ENCODE data around the gene ENG. TPM values are rescaled to one million over a fixed set of nuclear protein-coding genes. Genes with fewer than 3 reads are reported as not detected.

Gene ENG
- total RNA-seq, 1 experiment from 2014 or later: 0.18 TPM

DNA sequence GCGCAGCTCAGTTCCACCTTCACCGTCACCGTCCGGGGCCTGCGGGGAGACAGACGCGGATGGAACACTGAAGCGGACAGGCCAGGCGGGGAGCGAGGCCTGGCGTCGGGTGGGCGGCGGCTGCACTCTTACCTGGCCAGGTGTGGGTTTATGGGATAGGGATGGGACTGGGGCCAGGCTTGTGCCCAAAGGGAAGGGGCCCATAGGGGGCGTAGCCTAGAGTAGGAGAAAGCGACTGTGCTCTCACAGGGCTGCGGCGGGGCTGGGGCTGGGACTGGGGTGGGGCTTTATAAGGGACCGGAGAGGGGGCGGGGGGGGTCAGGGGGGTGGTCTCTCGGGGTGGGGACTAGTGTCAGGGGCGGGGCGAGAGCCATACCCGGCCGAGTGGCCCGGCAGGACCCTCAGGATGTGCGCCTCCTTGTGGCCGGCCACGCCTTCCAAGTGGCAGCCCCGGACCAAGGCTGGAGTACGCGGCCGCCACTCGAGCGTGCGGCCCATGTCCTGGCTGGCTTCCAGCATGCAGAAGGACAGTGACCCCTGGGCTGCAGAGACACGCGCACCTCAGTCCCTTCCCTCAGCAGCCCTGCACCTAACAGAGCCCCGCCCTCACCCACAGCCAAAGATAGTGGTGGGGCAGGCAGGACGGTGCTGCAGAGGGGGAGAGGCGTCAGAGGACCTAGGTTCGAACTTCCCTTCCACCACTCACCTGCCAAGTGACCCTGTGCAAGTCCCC, 29.0 kb downstream of the ENG start:
- TF ChIP-seq, protein P1, sequence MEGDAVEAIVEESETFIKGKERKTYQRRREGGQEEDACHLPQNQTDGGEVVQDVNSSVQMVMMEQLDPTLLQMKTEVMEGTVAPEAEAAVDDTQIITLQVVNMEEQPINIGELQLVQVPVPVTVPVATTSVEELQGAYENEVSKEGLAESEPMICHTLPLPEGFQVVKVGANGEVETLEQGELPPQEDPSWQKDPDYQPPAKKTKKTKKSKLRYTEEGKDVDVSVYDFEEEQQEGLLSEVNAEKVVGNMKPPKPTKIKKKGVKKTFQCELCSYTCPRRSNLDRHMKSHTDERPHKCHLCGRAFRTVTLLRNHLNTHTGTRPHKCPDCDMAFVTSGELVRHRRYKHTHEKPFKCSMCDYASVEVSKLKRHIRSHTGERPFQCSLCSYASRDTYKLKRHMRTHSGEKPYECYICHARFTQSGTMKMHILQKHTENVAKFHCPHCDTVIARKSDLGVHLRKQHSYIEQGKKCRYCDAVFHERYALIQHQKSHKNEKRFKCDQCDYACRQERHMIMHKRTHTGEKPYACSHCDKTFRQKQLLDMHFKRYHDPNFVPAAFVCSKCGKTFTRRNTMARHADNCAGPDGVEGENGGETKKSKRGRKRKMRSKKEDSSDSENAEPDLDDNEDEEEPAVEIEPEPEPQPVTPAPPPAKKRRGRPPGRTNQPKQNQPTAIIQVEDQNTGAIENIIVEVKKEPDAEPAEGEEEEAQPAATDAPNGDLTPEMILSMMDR (IDR thresholded peaks at IDR 0.05; ENCODE audit: insufficient read depth in 1 of 2, low read depth in 1 of 2, low read length in 1 of 2, severe bottlenecking in 1 of 2, unreplicated experiment in 1 of 2): no peak
- Histone ChIP-seq H3K9me3 (no peaks in the 10 kb centered on the region), H3K27me3 (replicated peaks; ENCODE audit: control insufficient read depth, insufficient read depth, low read length) (no peaks in the 10 kb centered on the region), H3K4me3 (ENCODE audit: low read depth, low read length) (no peak overlapping the region), H3K36me3 (ENCODE audit: control insufficient read depth, insufficient read depth, low read length) (no peaks in the 10 kb centered on the region), H3K4me1 (no peaks in the 10 kb centered on the region)
- no peaks in the 10 kb centered on the region for H3K9me3 Mint-ChIP-seq (ENCODE audit: unreplicated experiment)
- H3K4me1 Mint-ChIP-seq (ENCODE audit: low read depth, unreplicated experiment): peaks cover 10% of the 10 kb centered on the region
- peak in 1 of 2 experiments; percentile 34 for DNase-seq
- POLR2A ChIA-PET: no interaction called here
- CTCF ChIA-PET: interaction anchor here (0.6 kb wide), 2 partner anchors 33 to 394 kb away, joined by 3 to 6 read pairs; no protein-coding TSS in a partner anchor
- no TSS peak for BruUV-seq (replicated peaks)
- intact Hi-C loops (cut with micrococcal nuclease; ENCODE audit: unreplicated experiment): no loop called here
- H3K27me3 Mint-ChIP-seq (ENCODE audit: insufficient read depth, unreplicated experiment): no peaks in the 10 kb centered on the region
- H3K27ac Mint-ChIP-seq (ENCODE audit: unreplicated experiment): no peak overlapping the region
- peaks cover 10% of the 10 kb centered on the region for H3K36me3 Mint-ChIP-seq (ENCODE audit: insufficient read depth, unreplicated experiment)
- H3K4me3 Mint-ChIP-seq (ENCODE audit: unreplicated experiment): no peak overlapping the region

DNA sequence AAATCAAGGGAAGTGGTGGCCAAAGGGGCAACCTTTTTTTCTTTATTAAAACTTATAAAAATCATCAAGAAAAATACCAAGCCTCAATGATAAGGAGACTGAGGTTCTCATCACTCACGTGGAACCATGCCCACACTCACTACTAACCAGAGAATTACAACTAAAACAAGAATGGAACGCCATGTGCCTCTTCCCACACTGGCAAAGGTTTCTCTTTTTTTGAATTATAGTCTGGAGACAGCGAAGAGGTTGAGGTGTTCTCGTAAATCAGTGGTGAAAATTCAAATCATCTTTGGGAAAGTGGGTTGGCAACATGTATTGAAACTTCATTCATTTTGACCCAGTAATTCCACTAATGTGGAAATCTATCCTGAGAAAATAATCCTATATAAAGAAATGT, 32.4 kb downstream of the ENG start:
- no peak for DNase-seq
- no peak overlapping the region for H3K27ac Mint-ChIP-seq (ENCODE audit: unreplicated experiment)
- no peaks in the 10 kb centered on the region for H3K27me3 Mint-ChIP-seq (ENCODE audit: insufficient read depth, unreplicated experiment)
- no peaks in the 10 kb centered on the region for H3K9me3 Mint-ChIP-seq (ENCODE audit: unreplicated experiment)
- POLR2A ChIA-PET: no interaction called here
- Histone ChIP-seq H3K4me1 (no peaks in the 10 kb centered on the region), H3K4me3 (ENCODE audit: low read depth, low read length) (no peak overlapping the region), H3K36me3 (ENCODE audit: control insufficient read depth, insufficient read depth, low read length) (no peaks in the 10 kb centered on the region), H3K9me3 (no peaks in the 10 kb centered on the region), H3K27me3 (replicated peaks; ENCODE audit: control insufficient read depth, insufficient read depth, low read length) (no peaks in the 10 kb centered on the region)
- TF ChIP-seq, protein P1 (IDR thresholded peaks at IDR 0.05; ENCODE audit: insufficient read depth in 1 of 2, low read depth in 1 of 2, low read length in 1 of 2, severe bottlenecking in 1 of 2, unreplicated experiment in 1 of 2): no peak
- intact Hi-C loops (cut with micrococcal nuclease; ENCODE audit: unreplicated experiment): no loop called here
- no TSS peak for BruUV-seq (replicated peaks)
- CTCF ChIA-PET: no interaction called here
- no peaks in the 10 kb centered on the region for H3K36me3 Mint-ChIP-seq (ENCODE audit: insufficient read depth, unreplicated experiment)
- no peaks in the 10 kb centered on the region for H3K4me1 Mint-ChIP-seq (ENCODE audit: low read depth, unreplicated experiment)
- no peak overlapping the region for H3K4me3 Mint-ChIP-seq (ENCODE audit: unreplicated experiment)

DNA sequence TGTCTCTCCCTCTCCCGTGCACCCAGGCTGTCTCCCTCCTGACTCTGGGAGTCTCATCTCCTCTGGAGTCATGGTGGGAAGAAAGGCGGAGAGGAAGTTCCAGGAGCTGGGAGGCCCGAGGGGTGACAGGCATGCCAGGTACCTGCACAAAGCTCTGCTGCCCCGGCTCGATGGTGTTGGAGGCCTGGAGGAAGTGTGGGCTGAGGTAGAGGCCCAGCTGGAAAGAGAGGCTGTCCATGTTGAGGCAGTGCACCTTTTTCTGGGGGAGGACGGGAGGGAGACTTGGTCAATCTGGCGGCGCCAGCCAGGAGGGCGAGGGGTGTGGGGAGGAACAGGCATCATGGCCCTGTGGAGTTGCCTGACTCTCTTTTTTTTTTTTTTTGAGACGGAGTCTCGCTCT, 35.9 kb downstream of the ENG start:
- no peak overlapping the region for H3K4me3 ChIP-seq (ENCODE audit: low read depth, low read length)
- no peaks in the 10 kb centered on the region for H3K27me3 ChIP-seq (replicated peaks; ENCODE audit: control insufficient read depth, insufficient read depth, low read length)
- ChIA-PET POLR2A (interaction anchor here (0.6 kb wide), 1 partner anchor 26 kb away, joined by 4 read pairs; no protein-coding TSS in a partner anchor), CTCF (interaction anchor here (0.5 to 0.6 kb wide), 2 partner anchors 464 to 931 kb away, joined by 3 to 7 read pairs; no protein-coding TSS in a partner anchor)
- H3K9me3 Mint-ChIP-seq (ENCODE audit: unreplicated experiment): no peaks in the 10 kb centered on the region
- H3K4me1 ChIP-seq: no peaks in the 10 kb centered on the region
- no peaks in the 10 kb centered on the region for H3K9me3 ChIP-seq
- H3K27me3 Mint-ChIP-seq (ENCODE audit: insufficient read depth, unreplicated experiment): no peaks in the 10 kb centered on the region
- no peaks in the 10 kb centered on the region for H3K36me3 ChIP-seq (ENCODE audit: control insufficient read depth, insufficient read depth, low read length)
- peaks cover 6% of the 10 kb centered on the region for H3K36me3 Mint-ChIP-seq (ENCODE audit: insufficient read depth, unreplicated experiment)
- no peak overlapping the region for H3K4me3 Mint-ChIP-seq (ENCODE audit: unreplicated experiment)
- no peak for DNase-seq
- no TSS peak for BruUV-seq (replicated peaks)
- H3K4me1 Mint-ChIP-seq (ENCODE audit: low read depth, unreplicated experiment): no peaks in the 10 kb centered on the region
- TF ChIP-seq, protein P1 (IDR thresholded peaks at IDR 0.05; ENCODE audit: insufficient read depth in 1 of 2, low read depth in 1 of 2, low read length in 1 of 2, severe bottlenecking in 1 of 2, unreplicated experiment in 1 of 2): no peak
- H3K27ac Mint-ChIP-seq (ENCODE audit: unreplicated experiment): no peak overlapping the region
- intact Hi-C loops (cut with micrococcal nuclease; ENCODE audit: unreplicated experiment): no loop called here

All from Caco-2 (cell line).